Caco-2 (cell line): ENCODE measurements around the gene CACNG5. TPM values are rescaled to one million over a fixed set of nuclear protein-coding genes. Genes with fewer than 3 reads are reported as not detected.

Experiments
- BruUV-seq: library from RNA; stranded (reverse); fragments of 400-500 nt; replicated peaks from 2 replicates; lab custom pipeline; 2021; lab: Mats Ljungman, UMichigan
- CTCF ChIA-PET: fragments of 300-600 bp; sonication (Branson Sonifier 250); formaldehyde crosslinking; loops from one replicate; lab custom pipeline; 2022; ENCODE audit warnings: antibody characterized with exemption; lab: Charles Lee
- POLR2A ChIA-PET: fragments of 300-600 bp; sonication (Branson Sonifier 250); formaldehyde crosslinking; loops from one replicate; lab custom pipeline; 2022; ENCODE audit warnings: antibody characterized with exemption; lab: Charles Lee
- DNase-seq, 2 experiments: peaks; one replicate each; pipeline versions ENCODE4 v3.0.0 to v3.0.0-alpha.2; 2020 to 2022
- H3K27me3 ChIP-seq: replicated peaks from 2 replicates; pipeline ENCODE4 v1.6.0; 2011; ENCODE audit warnings: low read length; ENCODE audit not compliant: control insufficient read depth, insufficient read depth
- H3K36me3 ChIP-seq: 2 replicates; pipeline ENCODE4 v1.5.1; 2011; ENCODE audit warnings: low read length; ENCODE audit not compliant: control insufficient read depth, insufficient read depth
- H3K4me1 ChIP-seq: fragments of 250-450 bp; sonication (Bioruptor Pico); 2 replicates; pipeline ENCODE4 v1.5.1; 2020; ENCODE audit warnings: mild to moderate bottlenecking
- H3K4me3 ChIP-seq: 2 replicates; pipeline ENCODE4 v1.5.1; 2011; ENCODE audit warnings: low read depth, mild to moderate bottlenecking, control low read depth, low read length
- H3K9me3 ChIP-seq: fragments of 250-450 bp; sonication (Bioruptor Pico); 2 replicates; pipeline ENCODE4 v1.5.1; 2020; ENCODE audit warnings: mild to moderate bottlenecking, moderate library complexity
- H3K27ac Mint-ChIP-seq: one replicate; pipeline ENCODE4 v1.8.0; 2022; ENCODE audit warnings: mixed read lengths; ENCODE audit not compliant: unreplicated experiment
- H3K27me3 Mint-ChIP-seq: one replicate; pipeline ENCODE4 v1.8.0; 2022; ENCODE audit warnings: mixed read lengths; ENCODE audit not compliant: insufficient read depth, unreplicated experiment
- H3K36me3 Mint-ChIP-seq: one replicate; pipeline ENCODE4 v1.8.0; 2022; ENCODE audit warnings: mild to moderate bottlenecking, mixed read lengths; ENCODE audit not compliant: insufficient read depth, unreplicated experiment
- H3K4me1 Mint-ChIP-seq: one replicate; pipeline ENCODE4 v1.8.0; 2022; ENCODE audit warnings: low read depth, mixed read lengths; ENCODE audit not compliant: unreplicated experiment
- H3K4me3 Mint-ChIP-seq: one replicate; pipeline ENCODE4 v1.8.0; 2022; ENCODE audit warnings: mild to moderate bottlenecking, moderate library complexity, mixed read lengths; ENCODE audit not compliant: unreplicated experiment
- H3K9me3 Mint-ChIP-seq: one replicate; pipeline ENCODE4 v1.8.0; 2022; ENCODE audit warnings: mixed read lengths; ENCODE audit not compliant: unreplicated experiment
- intact Hi-C: fragments of 100-400 bp; cut with micrococcal nuclease; formaldehyde crosslinking; loops from one replicate; pipeline ENCODE4 v1.10.0; 2022; ENCODE audit not compliant: unreplicated experiment
- total RNA-seq: library from RNA; stranded (reverse); gene quantifications from 2 replicates; pipeline ENCODE4 v1.2.3, GENCODE V29; 2022
- TF ChIP-seq, protein P1 (sequence below), 2 experiments: fragments of 200-600 bp in 1 of 2; IDR thresholded peaks; 1 replicate in 1 of 2; 2 replicates in 1 of 2; pipeline versions ENCODE4 v1.5.1 to v1.8.0; 2011 to 2022; ENCODE audit warnings: antibody characterized with exemption in 1 of 2, control low read depth in 1 of 2, inconsistent platforms in 1 of 2, low read depth in 1 of 2, low read length in 1 of 2, mild to moderate bottlenecking in 1 of 2, moderate library complexity in 1 of 2; ENCODE audit not compliant: insufficient read depth in 1 of 2, severe bottlenecking in 1 of 2, unreplicated experiment in 1 of 2

The CACNG5 gene
- total RNA-seq, 1 experiment from 2014 or later, result not detected

DNA sequence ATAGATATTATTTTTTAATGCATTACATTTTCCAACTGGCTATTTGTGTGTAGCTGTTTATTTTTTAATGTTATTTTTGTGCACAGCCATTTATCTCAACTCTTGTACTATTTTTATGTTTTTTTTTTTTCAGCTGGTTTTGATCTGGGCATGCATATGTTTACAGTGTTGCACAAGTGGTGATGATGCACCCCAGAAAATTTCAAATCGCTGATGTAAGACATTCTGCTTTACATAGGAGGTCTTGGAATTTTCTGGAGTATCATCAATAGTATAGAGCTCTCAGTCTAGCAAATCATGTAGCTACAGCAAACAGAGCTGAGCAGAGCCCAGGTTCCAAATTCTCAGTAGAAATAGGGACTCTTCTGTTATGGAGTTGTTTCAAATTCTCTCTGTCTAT, 30.2 kb downstream of the CACNG5 start:
- peaks cover 26% of the 10 kb centered on the region for H3K27me3 Mint-ChIP-seq
- Histone ChIP-seq H3K36me3 (no peaks in the 10 kb centered on the region), H3K27me3 (0 out of 2 replicates have a peak, but pooled peaks cover 1% of the 10 kb centered on the region), H3K4me1 (no peaks in the 10 kb centered on the region), H3K9me3 (0 out of 2 replicates have a peak, but pooled peaks cover 3% of the 10 kb centered on the region), H3K4me3 (no peak overlapping the region)
- H3K4me1 Mint-ChIP-seq, result no peaks in the 10 kb centered on the region
- ChIA-PET CTCF (no interaction called here), POLR2A (no interaction called here)
- intact Hi-C loops, result no loop called here
- TF ChIP-seq, protein P1, sequence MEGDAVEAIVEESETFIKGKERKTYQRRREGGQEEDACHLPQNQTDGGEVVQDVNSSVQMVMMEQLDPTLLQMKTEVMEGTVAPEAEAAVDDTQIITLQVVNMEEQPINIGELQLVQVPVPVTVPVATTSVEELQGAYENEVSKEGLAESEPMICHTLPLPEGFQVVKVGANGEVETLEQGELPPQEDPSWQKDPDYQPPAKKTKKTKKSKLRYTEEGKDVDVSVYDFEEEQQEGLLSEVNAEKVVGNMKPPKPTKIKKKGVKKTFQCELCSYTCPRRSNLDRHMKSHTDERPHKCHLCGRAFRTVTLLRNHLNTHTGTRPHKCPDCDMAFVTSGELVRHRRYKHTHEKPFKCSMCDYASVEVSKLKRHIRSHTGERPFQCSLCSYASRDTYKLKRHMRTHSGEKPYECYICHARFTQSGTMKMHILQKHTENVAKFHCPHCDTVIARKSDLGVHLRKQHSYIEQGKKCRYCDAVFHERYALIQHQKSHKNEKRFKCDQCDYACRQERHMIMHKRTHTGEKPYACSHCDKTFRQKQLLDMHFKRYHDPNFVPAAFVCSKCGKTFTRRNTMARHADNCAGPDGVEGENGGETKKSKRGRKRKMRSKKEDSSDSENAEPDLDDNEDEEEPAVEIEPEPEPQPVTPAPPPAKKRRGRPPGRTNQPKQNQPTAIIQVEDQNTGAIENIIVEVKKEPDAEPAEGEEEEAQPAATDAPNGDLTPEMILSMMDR (IDR thresholded peaks at IDR 0.05; ENCODE audit: insufficient read depth in 1 of 2, low read depth in 1 of 2, low read length in 1 of 2, severe bottlenecking in 1 of 2, unreplicated experiment in 1 of 2), result no peak
- DNase-seq, result no peak
- H3K36me3 Mint-ChIP-seq, result peaks cover 6% of the 10 kb centered on the region
- peaks cover 8% of the 10 kb centered on the region for H3K9me3 Mint-ChIP-seq
- H3K27ac Mint-ChIP-seq, result no peak overlapping the region
- no TSS peak for BruUV-seq
- no peak overlapping the region for H3K4me3 Mint-ChIP-seq

DNA sequence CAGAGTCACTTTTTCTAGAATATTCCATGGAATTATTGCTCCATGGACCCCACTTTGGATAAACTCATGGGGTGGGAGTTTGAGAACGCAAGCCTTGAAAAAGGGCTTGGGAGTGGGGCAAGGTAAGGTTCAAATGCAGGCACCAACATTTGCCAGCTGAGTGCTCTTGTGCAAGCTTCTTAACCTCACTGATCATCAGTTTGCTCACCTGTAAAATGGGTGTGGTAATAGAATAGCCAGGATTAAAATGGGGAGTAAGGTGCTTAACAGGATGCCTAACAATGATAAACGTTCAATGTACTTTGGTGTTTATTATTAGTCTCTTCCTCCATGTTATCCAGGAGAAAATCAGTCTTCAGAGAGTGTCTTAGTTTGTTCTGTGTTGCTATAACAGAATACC, 39.0 kb downstream of the CACNG5 start:
- Histone ChIP-seq H3K4me3 (no peak overlapping the region), H3K4me1 (no peaks in the 10 kb centered on the region), H3K9me3 (no peaks in the 10 kb centered on the region; the same call in 1 of the 2 replicates), H3K36me3 (no peaks in the 10 kb centered on the region), H3K27me3 (no peaks in the 10 kb centered on the region)
- H3K4me3 Mint-ChIP-seq, result no peak overlapping the region
- intact Hi-C loops, result no loop called here
- no peaks in the 10 kb centered on the region for H3K4me1 Mint-ChIP-seq
- CTCF ChIA-PET, result no interaction called here
- POLR2A ChIA-PET, result interaction anchor here (0.6 kb wide), 1 partner anchor 1534 kb away, joined by 6 read pairs; no protein-coding TSS in a partner anchor
- no peak for DNase-seq
- TF ChIP-seq, protein P1 (IDR thresholded peaks at IDR 0.05; ENCODE audit: insufficient read depth in 1 of 2, low read depth in 1 of 2, low read length in 1 of 2, severe bottlenecking in 1 of 2, unreplicated experiment in 1 of 2), result no peak
- H3K27ac Mint-ChIP-seq, result no peak overlapping the region
- no peaks in the 10 kb centered on the region for H3K36me3 Mint-ChIP-seq
- no TSS peak for BruUV-seq
- H3K27me3 Mint-ChIP-seq, result peaks cover 11% of the 10 kb centered on the region
- H3K9me3 Mint-ChIP-seq, result peaks cover 6% of the 10 kb centered on the region

DNA sequence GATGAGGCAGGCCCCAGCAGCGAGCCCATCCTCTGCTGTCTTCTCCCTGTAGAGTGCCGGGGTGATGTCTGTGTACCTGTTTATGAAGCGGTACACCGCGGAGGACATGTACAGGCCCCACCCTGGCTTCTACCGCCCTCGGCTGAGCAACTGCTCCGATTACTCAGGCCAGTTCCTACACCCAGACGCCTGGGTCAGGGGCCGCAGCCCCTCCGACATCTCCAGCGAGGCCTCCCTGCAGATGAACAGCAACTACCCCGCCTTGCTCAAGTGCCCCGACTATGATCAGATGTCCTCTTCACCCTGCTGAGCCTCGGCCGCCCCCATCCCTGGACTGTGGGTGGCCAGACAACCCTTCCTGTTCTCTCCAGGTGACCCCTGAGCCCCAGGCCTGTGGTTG, 50.0 kb downstream of the CACNG5 start:
- TF ChIP-seq, protein P1 (IDR thresholded peaks at IDR 0.05; ENCODE audit: insufficient read depth in 1 of 2, low read depth in 1 of 2, low read length in 1 of 2, severe bottlenecking in 1 of 2, unreplicated experiment in 1 of 2), result no peak
- no peaks in the 10 kb centered on the region for H3K36me3 ChIP-seq
- no peaks in the 10 kb centered on the region for H3K27me3 ChIP-seq
- Mint-ChIP-seq H3K27me3 (peaks cover 13% of the 10 kb centered on the region), H3K9me3 (peaks cover 25% of the 10 kb centered on the region), H3K27ac (no peak overlapping the region), H3K4me1 (no peaks in the 10 kb centered on the region), H3K36me3 (no peaks in the 10 kb centered on the region), H3K4me3 (no peak overlapping the region)
- intact Hi-C loops, result no loop called here
- no peak for DNase-seq
- peaks cover 4% of the 10 kb centered on the region for H3K9me3 ChIP-seq
- H3K4me3 ChIP-seq, result no peak overlapping the region
- no peaks in the 10 kb centered on the region for H3K4me1 ChIP-seq
- no TSS peak for BruUV-seq
- CTCF ChIA-PET, result no interaction called here
- POLR2A ChIA-PET, result no interaction called here
